ENCODE measurements around the gene EEA1.
A peak's percentile ranks its signal among the peaks of the same experiment; 100 is the strongest.

Gene EEA1

DNA sequence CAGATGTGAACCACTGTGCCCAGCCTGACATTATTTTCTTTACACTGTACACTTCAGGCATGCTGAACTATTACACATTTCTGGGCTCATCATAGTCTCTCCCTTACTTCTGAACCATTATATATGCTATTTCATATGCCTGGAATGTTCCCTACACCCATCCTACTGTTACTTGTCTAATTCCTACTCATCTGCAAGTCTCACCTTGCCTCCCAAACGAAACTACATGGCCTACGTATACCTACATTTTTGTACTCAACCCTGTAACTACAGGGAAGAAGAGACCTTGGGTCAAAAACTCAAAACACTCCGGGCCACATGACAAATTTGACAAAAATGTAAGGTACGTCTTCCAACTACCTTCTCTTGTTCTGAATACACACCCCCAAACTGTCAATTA, 9.5 kb upstream of the EEA1 start:
- DNase-seq (ENCODE audit: low read depth in 2 of 3, low spot score in 1 of 3), result no peak

DNA sequence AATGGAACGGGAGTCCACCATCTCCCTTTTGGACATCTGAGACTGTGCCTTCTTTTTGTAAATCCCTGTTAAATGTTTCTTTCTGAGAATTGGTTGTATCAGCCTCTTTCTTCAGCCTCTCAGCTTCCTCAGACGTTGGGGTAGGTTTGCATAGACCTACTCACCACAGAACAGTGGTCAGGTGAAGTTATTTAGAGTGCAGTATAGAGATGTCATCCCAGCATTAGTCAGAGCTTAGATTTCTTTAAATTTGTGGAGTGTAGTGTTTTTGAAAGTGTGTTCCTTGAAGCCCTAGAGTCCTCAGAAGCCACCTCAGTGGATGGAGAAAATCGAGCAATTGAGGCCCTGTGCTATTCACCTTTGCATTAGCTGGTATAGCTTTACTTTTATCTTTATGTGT, 8.9 kb upstream of the EEA1 start:
- DNase-seq (ENCODE audit: low read depth in 2 of 3, low spot score in 1 of 3), result no peak

DNA sequence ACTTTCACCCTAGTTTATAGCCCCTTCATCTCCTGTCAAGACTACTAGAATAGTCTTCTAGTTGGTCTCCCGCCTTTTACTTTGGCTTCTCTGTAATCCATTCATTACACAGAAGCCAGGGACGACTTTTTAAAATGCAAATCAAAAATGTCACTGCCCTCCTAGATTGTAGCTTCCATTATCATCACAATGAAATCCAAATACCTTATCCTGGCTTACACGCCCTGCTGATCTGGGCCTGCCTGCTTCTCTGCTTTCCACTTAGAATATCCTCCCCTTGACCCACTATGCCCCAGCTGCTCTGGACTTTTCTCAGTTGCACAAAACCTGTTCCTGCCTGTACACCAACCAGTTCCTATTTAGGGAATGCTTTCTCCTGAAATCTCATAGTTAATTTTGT, 4.5 kb upstream of the EEA1 start:
- DNase-seq (ENCODE audit: low read depth in 2 of 3, low spot score in 1 of 3), result no peak

DNA sequence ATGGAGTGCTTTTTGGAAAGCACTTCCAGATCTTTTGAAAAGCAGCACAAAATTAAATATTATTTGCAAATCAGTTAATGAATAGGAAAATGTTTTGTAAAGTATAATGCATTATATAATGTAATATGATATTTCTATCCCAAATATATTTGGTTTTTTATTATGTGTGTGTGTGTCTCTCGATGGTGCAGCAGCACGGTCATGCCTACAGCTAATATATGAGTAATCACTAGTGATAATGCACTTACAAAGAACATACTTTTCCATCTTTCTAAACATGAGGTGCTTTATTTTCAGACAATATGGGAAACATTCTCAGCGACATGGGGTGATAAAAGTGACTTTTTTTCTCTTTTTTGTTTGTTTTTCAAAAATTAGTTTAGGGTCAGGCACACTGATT, 1.3 kb upstream of the EEA1 start:
- DNase-seq (ENCODE audit: low read depth in 2 of 3, low spot score in 1 of 3), result no peak

DNA sequence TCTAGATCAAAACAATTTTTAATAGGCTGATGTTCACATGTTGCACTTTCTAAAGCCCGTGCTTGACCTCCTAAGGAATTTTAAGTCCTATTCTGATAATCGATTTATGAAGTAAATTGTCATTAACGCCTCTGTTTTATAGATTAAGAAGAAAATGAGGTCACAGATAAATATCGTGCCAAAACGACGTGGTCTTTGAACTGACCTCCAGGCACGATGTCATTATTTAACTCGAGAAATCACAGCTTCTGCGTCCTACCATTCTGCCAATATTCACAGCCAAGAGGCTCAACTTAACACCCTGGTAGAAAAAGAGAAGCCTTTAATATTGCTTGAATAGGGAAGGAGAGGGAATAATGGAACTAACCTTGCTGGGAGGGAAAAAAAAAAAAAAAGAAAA, 888 bp upstream of the EEA1 start:
- no peak for DNase-seq (ENCODE audit: low read depth in 2 of 3, low spot score in 1 of 3)

DNA sequence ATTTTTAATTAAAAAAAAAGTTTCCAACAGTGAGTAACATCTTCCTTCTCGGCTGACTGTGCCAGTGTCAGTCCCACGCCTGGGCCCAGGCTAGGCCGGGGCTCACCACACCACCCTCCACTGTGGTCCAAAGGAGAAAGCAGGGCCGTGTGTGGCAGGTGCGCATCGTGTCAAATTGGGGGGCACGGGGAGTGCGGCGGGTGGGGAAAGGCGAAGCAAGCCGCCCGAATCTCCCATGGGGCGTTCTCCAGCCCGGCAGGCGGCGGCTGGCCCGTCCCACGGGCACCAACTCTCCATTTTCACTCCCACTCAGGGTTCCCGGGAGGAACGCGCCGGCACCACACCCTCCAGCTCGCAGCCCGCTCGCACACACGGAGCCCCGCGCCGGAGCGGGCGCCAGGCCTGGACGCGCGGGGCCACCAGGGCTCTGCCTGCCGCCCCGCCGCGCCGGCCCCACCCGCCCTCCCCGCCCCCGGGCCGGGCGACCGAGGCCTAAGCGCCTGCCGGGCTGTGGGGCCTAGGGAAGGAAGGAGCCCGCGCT, 604 bp downstream of the EEA1 start:
- peak in 2 of 3 donors; percentile 42 to 44 for DNase-seq (ENCODE audit: low read depth in 2 of 3, low spot score in 1 of 3)

DNA sequence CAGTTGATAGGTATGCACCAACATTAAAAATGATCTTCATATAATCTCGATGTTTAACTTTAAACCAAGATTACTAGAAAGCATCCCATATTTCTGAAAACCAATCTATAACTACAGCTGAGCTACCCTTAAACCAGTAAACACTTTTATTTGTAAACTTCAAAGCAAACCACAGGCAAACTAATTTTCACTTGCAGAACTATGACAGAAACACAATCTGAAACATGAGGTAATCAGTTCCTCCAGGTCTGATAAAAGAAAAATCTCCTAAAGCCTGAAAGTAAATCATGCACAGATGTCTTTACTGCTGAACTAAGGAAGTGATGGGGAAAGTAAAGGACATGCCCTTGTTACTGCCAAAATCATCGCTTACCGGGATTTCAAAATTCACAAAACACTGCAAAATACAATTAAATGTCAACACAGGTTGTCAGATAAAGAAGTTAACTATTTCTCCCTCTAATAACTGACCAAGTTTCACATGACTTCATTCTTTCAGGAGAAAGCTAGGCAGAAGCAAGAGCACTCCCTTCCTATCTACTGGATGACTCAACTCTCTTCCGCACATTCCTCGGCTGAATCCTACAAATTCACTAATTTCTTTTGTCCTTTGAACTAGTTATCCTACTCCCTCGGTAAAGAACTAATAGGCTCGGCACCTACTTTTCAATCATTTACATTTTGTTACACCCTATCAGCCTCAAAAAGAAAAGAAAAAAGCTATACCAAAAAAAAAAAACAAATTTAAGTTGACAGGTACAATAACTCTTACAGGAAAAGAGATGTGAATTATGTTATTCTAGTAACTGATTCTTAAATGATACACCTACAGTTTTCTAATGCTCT, 1.4 kb downstream of the EEA1 start:
- no peak for DNase-seq (ENCODE audit: low read depth in 2 of 3, low spot score in 1 of 3)

DNA sequence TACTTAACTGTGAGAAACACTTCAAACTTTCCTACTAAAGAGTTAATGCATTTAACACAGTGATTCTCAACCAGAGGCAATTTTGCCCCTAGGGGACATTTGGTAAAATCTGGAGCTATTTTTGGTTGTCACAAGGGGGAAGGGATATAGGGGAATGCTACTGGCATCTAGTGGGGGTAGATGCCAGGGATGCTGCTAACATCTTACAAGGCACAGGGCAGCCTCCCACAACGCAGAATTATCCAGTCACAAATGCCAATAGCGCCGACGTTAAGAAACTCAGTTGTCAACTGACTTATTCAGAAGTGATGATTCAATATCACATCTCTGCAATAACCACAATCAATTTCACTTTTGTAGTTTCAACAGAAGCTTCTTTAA, 2.0 kb downstream of the EEA1 start:
- DNase-seq (ENCODE audit: low read depth in 2 of 3, low spot score in 1 of 3), result peak in 2 of 3 donors; percentile 40 to 54

DNA sequence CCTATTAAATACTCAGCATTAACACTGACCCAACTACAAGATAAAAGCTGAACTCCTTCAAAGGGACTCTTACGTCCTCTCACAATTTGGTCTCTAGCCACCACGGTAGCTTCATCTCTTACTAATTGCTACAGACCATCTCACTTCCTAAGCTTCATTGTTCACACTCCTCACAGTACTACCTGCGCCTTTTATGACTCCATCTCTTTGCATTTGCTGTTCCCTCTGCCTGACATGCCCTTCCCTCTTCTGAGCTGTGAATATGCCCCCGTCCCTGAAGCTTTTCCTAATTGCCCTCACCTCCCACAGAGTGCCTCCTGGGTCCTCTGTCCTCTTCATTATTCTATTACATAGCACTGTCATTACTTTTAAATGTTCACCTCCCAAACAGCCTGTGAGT, 2.5 kb downstream of the EEA1 start:
- DNase-seq (ENCODE audit: low read depth in 2 of 3, low spot score in 1 of 3), result no peak

DNA sequence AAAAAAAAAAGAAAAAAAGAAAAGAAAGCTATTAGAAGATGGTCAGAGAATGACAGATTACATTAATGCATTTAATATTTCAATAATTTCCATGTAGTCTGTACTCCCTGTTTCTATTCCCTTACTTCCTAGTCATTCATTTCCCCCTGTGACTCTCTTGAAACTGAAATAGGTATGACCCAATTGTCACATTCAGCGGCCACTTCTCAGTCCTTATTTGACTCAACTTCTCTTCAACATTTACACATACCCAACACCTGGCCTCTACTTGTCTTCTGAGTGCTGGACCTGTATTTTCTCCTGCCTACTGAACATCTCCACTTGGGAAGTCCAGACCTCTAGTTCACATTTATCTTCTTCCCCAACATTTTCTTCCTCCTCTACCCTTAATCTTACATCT, 7.2 kb downstream of the EEA1 start:
- DNase-seq (ENCODE audit: low read depth in 2 of 3, low spot score in 1 of 3), result no peak

DNA sequence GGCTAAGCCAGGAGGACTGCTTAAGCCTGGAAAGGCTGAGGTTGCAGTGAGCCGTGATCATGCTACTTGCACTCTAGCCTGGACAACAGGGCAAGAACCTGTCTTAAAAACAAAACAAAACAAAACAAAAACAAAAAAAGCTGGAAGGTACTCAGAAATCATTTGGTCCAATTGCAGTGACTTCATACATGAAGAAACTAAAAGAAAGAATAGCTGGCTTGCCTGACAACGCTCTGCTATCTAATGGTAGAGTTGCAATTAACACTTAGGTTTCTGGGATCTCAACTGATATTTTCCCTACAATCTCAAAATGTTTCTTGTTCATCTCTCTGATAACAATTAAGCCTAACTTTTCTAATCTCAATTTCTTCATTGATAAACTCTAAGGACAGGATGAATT, 13.7 kb downstream of the EEA1 start:
- DNase-seq (ENCODE audit: low read depth in 2 of 3, low spot score in 1 of 3), result no peak

DNA sequence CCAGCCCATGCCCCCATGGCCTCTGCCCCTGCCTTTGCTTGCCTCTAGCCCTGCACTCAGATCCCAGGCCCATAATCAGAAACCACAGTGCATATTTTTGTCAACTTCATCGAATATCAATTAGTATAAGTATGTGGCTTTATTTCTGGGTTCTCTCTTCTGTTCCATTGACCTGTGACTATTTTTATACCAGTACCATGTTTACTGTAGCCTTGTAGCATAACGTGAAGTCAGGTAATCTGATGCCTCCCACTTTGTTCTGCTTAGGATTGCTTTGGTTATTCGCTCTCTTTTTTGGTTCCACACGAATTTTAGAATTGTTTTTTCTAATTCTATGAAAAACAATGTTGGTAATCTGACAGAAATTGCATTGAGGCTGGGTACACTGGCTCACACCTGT, 14.9 kb downstream of the EEA1 start:
- DNase-seq (ENCODE audit: low read depth in 2 of 3, low spot score in 1 of 3), result no peak

DNA sequence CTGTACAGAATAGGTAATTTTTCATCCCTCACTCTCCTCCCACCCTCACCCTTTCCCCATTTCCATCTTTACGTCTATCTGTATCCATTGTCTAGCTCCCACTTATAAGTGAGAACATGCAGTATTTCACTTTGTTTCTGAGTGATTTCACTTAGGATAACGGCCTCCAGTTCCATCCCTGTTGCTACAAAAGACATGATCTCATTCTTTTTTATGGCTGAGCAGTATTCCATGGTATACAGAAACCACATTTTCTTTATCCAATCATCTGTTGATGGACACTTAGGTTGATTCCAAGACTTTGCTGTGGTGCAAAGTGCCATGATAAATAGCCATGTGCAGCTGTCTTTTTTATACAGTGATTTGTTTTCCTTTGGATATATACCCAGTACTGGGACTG, 16.4 kb downstream of the EEA1 start:
- no peak for DNase-seq (ENCODE audit: low read depth in 2 of 3, low spot score in 1 of 3)

DNA sequence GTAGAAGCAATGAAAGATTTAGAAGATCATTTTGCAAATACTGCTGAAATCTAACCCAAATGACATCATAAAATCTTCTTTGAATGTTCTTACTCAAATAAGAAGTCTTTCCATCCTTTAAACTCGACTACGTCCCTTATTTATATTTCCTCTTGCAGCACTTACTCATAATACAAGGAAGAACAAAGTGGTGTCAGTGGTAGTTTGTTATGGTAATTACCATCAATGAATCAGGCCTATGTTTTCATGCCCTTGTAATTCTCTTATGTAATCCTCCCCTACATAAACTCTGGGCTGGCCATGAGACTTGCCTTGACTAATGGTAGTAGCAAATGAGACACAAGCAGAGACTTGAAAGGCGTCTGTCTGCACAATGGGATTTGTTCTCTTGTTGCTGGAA, 17.0 kb downstream of the EEA1 start:
- no peak for DNase-seq (ENCODE audit: low read depth in 2 of 3, low spot score in 1 of 3)

DNA sequence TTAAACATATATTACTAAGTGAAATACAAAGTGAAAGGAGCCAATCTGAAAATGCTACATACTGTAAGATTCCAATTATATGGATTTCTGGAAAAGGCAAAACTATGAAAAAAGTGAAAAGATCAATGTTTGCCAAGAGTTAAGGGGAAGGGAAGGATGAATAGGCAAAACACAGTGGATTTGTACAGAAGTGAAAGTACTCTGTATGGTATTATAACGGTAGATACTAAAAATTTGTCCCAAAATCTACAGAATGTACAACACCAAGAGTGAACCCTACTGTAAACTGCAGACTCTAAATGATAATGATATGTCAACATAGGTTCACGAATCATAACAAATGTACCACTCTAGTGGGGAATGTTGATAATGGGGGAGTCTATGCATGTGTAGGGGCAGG, 17.8 kb downstream of the EEA1 start:
- DNase-seq (ENCODE audit: low read depth in 2 of 3, low spot score in 1 of 3), result no peak

DNA sequence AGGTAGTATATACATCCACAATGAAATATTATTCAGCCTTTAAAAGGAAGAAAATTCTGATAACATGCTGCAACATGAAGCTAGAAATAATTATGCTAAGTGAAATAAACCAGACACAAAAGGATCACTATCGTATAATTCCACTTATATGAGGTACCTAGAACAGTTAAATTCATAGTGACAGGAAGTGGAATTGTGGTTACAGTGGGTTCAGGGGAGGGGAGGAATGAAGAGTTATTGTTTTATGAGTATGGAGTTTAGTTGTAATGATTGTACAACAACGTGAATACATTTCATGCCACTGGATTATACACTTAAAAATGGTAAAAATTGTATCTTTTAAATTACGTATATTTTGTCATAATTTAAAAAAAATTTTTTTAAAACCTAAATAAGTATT, 21.0 kb downstream of the EEA1 start:
- DNase-seq (ENCODE audit: low read depth in 2 of 3, low spot score in 1 of 3), result no peak

DNA sequence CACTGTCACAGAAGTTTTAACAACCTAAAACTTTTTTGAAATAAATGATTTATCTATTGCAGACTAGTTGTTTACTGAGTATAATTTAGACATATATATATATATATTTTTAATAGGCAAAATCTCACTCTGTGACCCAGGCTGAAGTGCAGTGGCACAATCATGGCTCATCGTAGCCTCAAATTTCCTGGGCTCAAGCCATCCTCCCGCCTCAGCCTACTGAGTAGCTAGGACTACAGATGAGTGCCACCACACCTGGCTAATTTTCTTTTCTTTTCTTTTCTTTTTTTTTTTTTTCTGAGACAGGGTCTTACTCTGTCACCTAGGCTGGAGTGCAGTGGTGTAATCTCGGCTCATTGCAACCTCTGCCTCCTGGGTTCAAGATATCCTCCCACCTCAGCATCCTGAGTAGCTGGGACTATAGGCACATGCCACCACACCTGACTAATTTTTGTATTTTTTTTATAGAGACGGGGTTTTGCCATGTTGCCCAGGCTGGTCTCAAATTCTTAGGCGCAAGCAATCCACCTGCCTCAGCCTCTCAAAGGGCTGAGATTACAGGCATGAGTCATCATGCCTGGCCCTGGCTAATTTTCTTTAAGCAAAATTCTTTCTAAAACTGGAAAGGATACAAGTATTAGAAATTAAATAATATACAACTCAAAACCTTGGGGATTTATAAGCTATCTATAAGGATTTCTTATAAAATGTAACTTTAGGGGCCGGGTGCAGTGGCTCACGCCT, 23.1 kb downstream of the EEA1 start:
- DNase-seq (ENCODE audit: low read depth in 2 of 3, low spot score in 1 of 3), result no peak

DNA sequence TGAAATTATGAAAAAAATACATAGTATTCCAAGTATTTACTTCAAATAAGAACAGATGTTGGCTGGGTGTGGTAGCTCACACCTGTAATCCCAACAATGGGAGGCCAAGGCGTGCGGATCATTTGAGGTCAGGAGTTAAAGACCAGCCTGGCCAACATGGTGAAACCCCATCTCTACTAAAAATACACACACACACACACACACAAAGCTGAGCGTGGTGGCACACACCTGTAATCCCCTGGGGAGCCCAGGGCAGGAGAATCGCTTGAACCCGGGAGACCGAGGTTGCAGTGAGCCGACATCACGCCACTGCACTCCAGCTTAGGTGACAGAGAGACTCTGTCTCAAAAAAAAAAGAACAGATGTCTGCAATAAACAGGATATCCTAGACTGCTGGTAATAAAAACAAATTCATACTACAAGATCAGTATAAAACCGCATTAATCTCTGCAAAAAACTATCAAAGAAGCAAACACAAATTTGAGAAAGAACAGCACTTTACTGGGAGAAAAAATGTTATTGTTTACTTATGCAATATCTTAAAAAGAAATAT, 23.8 kb downstream of the EEA1 start:
- no peak for DNase-seq (ENCODE audit: low read depth in 2 of 3, low spot score in 1 of 3)

DNA sequence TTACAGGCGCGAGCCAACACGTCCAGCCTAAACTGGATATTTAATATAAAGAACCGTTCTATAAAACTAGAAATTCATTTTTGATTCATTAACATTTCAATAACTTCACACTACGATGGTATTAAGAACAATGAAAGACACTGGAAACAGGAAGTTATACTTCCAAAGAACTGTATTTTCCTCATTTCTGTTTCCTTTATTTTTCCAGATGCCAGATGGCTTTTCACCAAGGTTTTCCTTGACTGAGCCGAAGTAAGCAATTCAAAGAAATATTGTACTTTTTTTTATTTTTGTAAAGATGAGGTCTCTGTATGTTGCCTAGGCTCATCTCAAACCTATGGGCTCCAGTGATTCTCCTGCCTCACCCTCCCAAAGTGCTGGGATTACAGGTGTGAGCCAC, 28.2 kb downstream of the EEA1 start:
- DNase-seq (ENCODE audit: low read depth in 2 of 3, low spot score in 1 of 3), result no peak

DNA sequence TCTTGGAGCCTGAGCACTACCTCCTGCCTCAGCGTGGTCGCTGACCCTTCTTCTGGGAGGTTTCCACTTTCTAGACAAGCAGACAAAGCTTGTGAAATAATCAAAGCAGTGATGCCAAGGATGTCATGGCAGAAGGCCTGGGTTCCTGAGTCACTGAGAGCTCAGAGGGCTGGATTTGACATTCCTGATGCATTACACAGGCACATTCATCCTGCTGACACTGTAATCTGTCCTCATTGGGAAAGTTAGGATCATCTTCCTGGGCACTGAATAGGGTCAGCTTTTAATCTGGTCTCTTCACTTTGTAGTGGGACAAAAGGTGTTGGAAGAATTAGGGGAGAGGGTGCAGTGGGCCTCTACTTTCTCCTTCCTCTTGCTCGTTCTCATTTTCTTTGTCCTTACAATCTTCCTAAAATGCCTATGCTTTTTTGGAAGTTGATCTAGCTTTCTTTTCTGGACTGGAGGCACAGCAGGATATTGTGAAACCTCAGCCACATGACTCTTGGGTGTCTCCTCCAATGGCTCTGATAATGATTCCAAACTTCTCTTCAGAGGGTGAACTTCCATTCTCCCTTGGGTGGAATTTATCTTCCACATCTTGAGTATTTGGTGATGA, 29.6 kb downstream of the EEA1 start:
- no peak for DNase-seq (ENCODE audit: low read depth in 2 of 3, low spot score in 1 of 3)

DNA sequence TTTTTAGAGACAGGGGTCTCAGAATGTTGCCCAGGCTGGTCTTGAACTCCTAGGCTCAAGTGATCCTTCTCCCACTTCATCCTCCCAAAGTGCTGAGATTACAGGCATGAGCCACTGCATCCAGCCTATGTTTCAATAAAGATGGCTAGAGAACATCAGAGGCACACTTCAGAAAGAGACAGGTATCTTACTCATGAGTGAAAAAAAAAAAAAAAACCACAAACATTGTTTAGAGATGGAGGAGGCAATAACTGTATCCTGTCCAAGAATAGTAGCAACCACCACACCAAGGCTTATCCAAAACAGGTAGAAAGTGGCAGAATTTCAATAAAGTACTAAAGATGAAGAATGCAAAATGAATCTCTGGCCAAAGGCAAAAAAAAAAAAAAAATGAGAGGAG, 30.3 kb downstream of the EEA1 start:
- no peak for DNase-seq (ENCODE audit: low read depth in 2 of 3, low spot score in 1 of 3)

DNA sequence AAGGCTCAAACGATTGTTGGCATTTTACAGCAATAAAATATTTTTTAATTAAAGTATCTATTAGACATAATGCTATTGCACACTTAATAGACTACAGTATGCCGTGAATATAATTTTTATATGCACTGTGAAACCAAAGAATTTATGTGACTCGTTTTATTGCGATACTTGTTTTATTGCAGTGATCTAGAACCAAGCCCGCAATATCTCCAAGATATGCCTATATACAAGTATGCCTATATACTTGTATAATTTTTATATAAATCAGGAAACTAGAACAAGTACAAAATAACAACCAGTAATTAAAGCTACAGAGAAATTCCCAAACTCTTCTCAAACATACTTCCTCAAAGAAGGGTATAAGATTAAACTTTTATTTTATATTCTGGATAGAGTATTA, 31.3 kb downstream of the EEA1 start:
- DNase-seq (ENCODE audit: low read depth in 2 of 3, low spot score in 1 of 3), result no peak

Measured in stimulated activated CD4-positive, alpha-beta T cell treated with anti-CD3 and anti-CD28 coated beads, Interleukin-12 subunit alpha, Interleukin-12 subunit beta, amount 100 ng/mL, for 48 hours (primary cell).